NB4 (cell line): Measurements from ENCODE around the gene REPIN1.
A peak's percentile ranks its signal among the peaks of the same experiment; 100 is the strongest.

Experiments
- CTCF ChIP-seq: IDR thresholded peaks from one replicate; pipeline ENCODE4 v1.5.1; 2012; ENCODE audit warnings: low read depth, low read length
- MYC ChIP-seq: IDR thresholded peaks from 2 replicates; pipeline ENCODE4 v1.6.1; 2011; ENCODE audit warnings: low read depth, low read length
- POLR2A ChIP-seq: IDR thresholded peaks from 2 replicates; pipeline ENCODE4 v1.6.1; 2011; ENCODE audit warnings: mild to moderate bottlenecking; ENCODE audit not compliant: insufficient read length; ENCODE audit errors: extremely low read depth

GRCh38 chr7:150368096-150368883, at the start of gene REPIN1:
- peak; percentile 52 for TF ChIP-seq POLR2A
- no peak for TF ChIP-seq CTCF
- TF ChIP-seq MYC = peak; percentile 99
